Aorta (tissue), 5 donors: ENCODE results near the gene PRKCA. TPM values are rescaled to one million over a fixed set of nuclear protein-coding genes. Genes with fewer than 3 reads are reported as not detected.

ENCODE experiments used
- ATAC-seq: fragments of 200-7000 bp; cut with Tn5 transposase; one replicate; pipeline ENCODE4 v1.9.1; 2022; ENCODE audit warnings: moderate library complexity; ENCODE audit not compliant: low FRiP score
- DNase-seq, 2 donors: peaks; one replicate each; pipeline ENCODE4 v3.0.0-alpha.2; 2020
- H3K27ac ChIP-seq, 2 donors: one replicate each; pipeline ENCODE4 v1.5.1; 2013; ENCODE audit warnings: low read length in 2 of 2, mild to moderate bottlenecking in 2 of 2, moderate library complexity in 2 of 2, control low read depth in 1 of 2, inconsistent platforms in 1 of 2, low read depth in 1 of 2
- H3K27me3 ChIP-seq, 2 donors: one replicate each; pipeline ENCODE4 v1.6.1; 2013; ENCODE audit warnings: control low read depth in 1 of 2, low read length in 1 of 2, mild to moderate bottlenecking in 1 of 2, moderate library complexity in 1 of 2; ENCODE audit not compliant: insufficient read depth in 2 of 2, control insufficient read depth in 1 of 2
- H3K36me3 ChIP-seq, 2 donors: one replicate each; pipeline ENCODE4 v1.6.1; 2013; ENCODE audit warnings: control low read depth in 1 of 2, low read length in 1 of 2, mild to moderate bottlenecking in 1 of 2; ENCODE audit not compliant: insufficient read depth in 2 of 2, control insufficient read depth in 1 of 2
- H3K4me1 ChIP-seq, 2 donors: one replicate each; pipeline ENCODE4 v1.6.1; 2013; ENCODE audit warnings: low read length in 2 of 2, control low read depth in 1 of 2, mild to moderate bottlenecking in 1 of 2, moderate library complexity in 1 of 2; ENCODE audit not compliant: insufficient read depth in 2 of 2, control insufficient read depth in 1 of 2
- H3K4me3 ChIP-seq, 2 donors: one replicate each; pipeline ENCODE4 v1.5.1; 2013; ENCODE audit warnings: low read length in 2 of 2, control low read depth in 1 of 2, mild to moderate bottlenecking in 1 of 2
- H3K9me3 ChIP-seq: one replicate; pipeline ENCODE4 v1.6.1; 2013; ENCODE audit warnings: mild to moderate bottlenecking, low read length; ENCODE audit not compliant: control insufficient read depth
- WGBS, 2 donors: extraction: QIAGEN DNeasy Blood & Tissue Kit; methylation state at CpG; one replicate each; pipeline ENCODE4 v1.1.7; 2013; 5-methylcytosine and 5-hydroxymethylcytosine counted together
- intact Hi-C, 2 donors: fragments of 100-400 bp; cut with DNase I; formaldehyde crosslinking; loops; one replicate each; pipeline versions ENCODE4 v1.14.2 to v1.15.0; 2022
- polyA plus RNA-seq, 2 donors: library from polyadenylated mRNA; stranded (reverse); fragments of 200-250 nt; gene quantifications; one replicate each; pipeline ENCODE4 v1.2.3, GENCODE V29; 2013
- total RNA-seq, 2 donors: library from RNA; stranded (reverse); fragmentation: NEBNext Ultra II Directional; extraction: Animal tissue kit (Norgen Biotek cat#: 25700); gene quantifications; one replicate each; pipeline ENCODE4 v1.2.1, GENCODE V29; 2021
- donor health status: healthy with polysubstance abuse.
- donor health status: Bipolar disorder and iron deficiency.
- donor health status: DM: no; HTN: no; CAD: no.
- donor health status: DM: no; HTN: no; CAD: no.
- donor health status: DM: yes; HTN: yes; CAD: no.

Gene PRKCA
- total and polyA plus RNA-seq, 4 donors: 2.7 to 15.4 (median 9.1) TPM

DNA sequence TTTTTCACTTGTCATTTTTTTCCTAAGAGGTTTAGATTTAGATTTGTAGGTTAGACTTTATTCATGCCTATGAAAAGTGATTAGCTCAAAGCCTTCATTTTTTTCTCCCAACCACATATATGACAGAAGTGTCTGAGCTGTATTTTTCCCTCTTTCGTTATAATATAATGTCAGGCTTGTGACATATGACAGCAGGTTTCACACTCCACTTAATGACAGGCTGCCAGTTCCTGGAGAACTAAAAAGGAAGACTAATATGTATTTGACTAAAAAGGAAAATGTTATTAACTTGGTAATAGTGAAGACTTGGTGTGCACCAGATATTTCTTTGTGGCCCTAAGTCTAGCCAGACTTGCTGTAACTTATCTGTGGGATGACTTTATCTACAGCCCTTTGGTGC, 331.8 kb downstream of the PRKCA start:
- WGBS, 2 donors: 43 to 97% methylated on average over 1 of the region's 1 CpG
- no peaks in the 10 kb centered on the region for H3K36me3 ChIP-seq
- H3K4me3 ChIP-seq: no peak overlapping the region
- no peaks in the 10 kb centered on the region for H3K9me3 ChIP-seq
- ATAC-seq: no peak
- no peak overlapping the region for H3K27ac ChIP-seq
- H3K4me1 ChIP-seq: peaks cover 0 to 5% of the 10 kb centered on the region in 2 donors
- H3K27me3 ChIP-seq: no peaks in the 10 kb centered on the region
- DNase-seq: no peak
- intact Hi-C loops: no loop called here

DNA sequence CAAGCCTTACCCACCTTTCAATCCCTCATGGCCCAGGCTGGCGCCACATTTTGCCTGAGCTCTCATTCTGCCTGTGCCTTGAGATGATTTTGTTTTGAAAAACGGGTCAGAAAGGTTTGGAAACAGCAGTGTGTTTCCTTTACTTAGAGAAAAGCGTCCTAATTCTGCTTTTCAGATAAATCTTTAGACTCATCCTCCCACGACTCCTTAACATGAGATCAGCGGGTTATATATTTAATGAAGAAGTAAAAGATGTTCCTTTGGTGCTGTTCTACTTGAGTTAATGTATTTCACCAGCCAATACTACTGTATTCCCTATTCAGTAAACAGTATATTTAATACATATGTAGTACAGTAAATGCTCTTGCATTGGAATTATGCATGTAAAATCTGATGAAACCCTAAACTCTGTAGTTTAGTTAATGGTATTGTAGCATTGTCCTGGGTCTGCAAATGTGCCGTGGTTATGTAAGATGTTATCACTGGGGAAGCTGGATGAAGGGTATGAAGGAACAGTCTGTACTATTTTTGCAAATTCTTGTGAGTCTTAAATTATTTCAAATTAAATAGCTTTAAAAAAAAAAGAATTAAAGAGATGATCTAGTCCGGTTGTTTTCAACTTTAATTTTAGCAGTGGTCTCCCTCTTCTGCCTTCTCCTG, 333.1 kb downstream of the PRKCA start:
- Histone ChIP-seq H3K4me3 (no peak overlapping the region), H3K27ac (no peak overlapping the region), H3K4me1 (no peaks in the 10 kb centered on the region), H3K36me3 (no peaks in the 10 kb centered on the region), H3K9me3 (no peaks in the 10 kb centered on the region), H3K27me3 (no peaks in the 10 kb centered on the region)
- no peak for ATAC-seq
- 95% methylated on average over 7 of the region's 7 CpGs for WGBS, 2 donors
- DNase-seq: no peak
- intact Hi-C loops: no loop called here

GRCh38 chr17:66636111-66636510, 333.7 kb downstream of the PRKCA start:
- no peak for ATAC-seq
- Histone ChIP-seq H3K9me3 (no peaks in the 10 kb centered on the region), H3K4me3 (no peak overlapping the region), H3K27me3 (no peaks in the 10 kb centered on the region), H3K27ac (no peak overlapping the region), H3K36me3 (no peaks in the 10 kb centered on the region), H3K4me1 (no peaks in the 10 kb centered on the region)
- intact Hi-C loops: no loop called here
- DNase-seq: no peak
- WGBS, 2 donors: 65 to 67% methylated on average over 4 of the region's 4 CpGs

DNA sequence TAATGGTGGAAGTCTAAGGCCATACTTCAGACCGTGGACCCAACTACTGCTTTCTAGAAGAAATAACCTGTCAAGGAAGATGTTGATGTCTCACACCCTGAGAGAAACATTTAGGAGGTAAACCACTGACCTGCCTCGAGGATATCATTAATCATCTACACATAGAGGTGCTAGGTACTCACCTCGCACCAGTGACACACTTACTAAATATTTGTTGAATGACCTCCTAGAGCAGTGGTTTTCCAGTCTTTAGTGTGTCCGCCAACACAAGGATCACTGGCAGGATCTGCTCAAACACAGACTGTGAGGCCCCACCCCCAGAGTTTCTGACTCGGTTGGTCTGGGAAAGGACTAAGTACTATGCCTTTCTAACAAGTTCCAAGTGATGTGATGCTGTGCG, 335.1 kb downstream of the PRKCA start:
- no peaks in the 10 kb centered on the region for H3K9me3 ChIP-seq
- H3K27ac ChIP-seq: no peak overlapping the region
- no peak for DNase-seq
- no peak for ATAC-seq
- 94 to 95% methylated on average over 6 of the region's 6 CpGs for WGBS, 2 donors
- H3K27me3 ChIP-seq: no peaks in the 10 kb centered on the region
- no peaks in the 10 kb centered on the region for H3K4me1 ChIP-seq
- no peaks in the 10 kb centered on the region for H3K36me3 ChIP-seq
- intact Hi-C loops: no loop called here
- H3K4me3 ChIP-seq: no peak overlapping the region

- intact Hi-C loops: no loop called here
- WGBS, 2 donors: 96 to 98% methylated on average over 9 of the region's 9 CpGs
- Histone ChIP-seq H3K27me3 (no peaks in the 10 kb centered on the region), H3K27ac (no peak overlapping the region), H3K36me3 (no peaks in the 10 kb centered on the region), H3K4me1 (peaks cover 0 to 5% of the 10 kb centered on the region in 2 donors), H3K4me3 (no peak overlapping the region), H3K9me3 (no peaks in the 10 kb centered on the region)
- no peak for DNase-seq
- ATAC-seq: no peak
Observed at GRCh38 chr17:66638707-66639479, 336.5 kb downstream of the PRKCA start.

DNA sequence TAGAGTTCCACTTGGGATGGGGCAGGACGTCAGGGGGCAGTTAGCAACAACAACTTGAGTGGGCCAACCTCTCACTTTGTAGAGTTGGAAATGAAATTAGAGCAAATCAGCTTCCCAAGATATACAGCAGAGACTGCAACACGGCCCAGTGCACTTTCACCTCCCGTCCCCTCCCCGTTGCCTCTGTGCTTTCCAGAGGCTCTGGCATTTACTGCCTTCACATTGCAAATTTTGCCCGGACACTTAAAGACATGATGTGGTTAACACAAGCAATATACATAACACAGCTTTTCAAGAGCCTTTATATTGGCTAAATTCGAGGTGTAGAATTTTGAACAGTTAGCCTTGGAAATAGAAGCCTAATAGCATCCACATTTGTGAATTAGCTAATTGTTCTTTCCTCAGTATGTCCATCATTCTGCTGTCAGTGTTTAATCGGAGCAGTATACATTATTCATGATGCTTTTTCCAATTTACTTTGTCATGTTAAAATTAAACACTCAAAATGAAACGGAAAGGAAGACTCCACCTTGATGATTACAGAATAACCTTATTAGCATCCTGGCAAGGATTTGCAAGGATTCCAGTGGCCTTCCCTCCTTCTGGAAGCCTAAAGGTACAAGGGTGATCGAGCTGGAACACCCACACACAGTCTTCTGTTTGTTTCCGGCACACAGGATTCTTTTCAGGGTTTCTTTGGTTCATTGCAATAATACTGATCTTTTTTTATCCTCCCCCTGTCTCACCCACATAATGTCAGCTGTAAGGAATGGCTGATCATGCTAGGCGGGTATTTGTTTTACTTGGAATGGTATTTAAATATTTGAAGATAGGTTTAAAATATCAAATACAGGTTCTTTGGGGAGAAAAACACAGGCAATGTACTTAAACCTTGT, 341.6 kb downstream of the PRKCA start:
- no peak overlapping the region for H3K4me3 ChIP-seq
- ATAC-seq (no peak), DNase-seq (no peak)
- H3K36me3 ChIP-seq: no peaks in the 10 kb centered on the region
- H3K27me3 ChIP-seq: no peaks in the 10 kb centered on the region
- intact Hi-C loops: no loop called here
- 23 to 29% methylated on average over 11 of the region's 11 CpGs for WGBS, 2 donors
- no peaks in the 10 kb centered on the region for H3K9me3 ChIP-seq
- H3K4me1 ChIP-seq: peaks cover 0 to 5% of the 10 kb centered on the region in 2 donors
- H3K27ac ChIP-seq: no peak overlapping the region

GRCh38 chr17:66645259-66645658, 342.8 kb downstream of the PRKCA start:
- intact Hi-C loops: no loop called here
- Histone ChIP-seq H3K27ac (no peak overlapping the region), H3K36me3 (no peaks in the 10 kb centered on the region), H3K4me1 (peaks cover 0 to 5% of the 10 kb centered on the region in 2 donors), H3K4me3 (no peak overlapping the region), H3K27me3 (no peaks in the 10 kb centered on the region), H3K9me3 (no peaks in the 10 kb centered on the region)
- 96 to 97% methylated on average over 10 of the region's 10 CpGs for WGBS, 2 donors
- DNase-seq (no peak), ATAC-seq (no peak)

GRCh38 chr17:66647391-66647983, 345.1 kb downstream of the PRKCA start:
- H3K9me3 ChIP-seq: no peaks in the 10 kb centered on the region

More at GRCh38 chr17:66647391-66647983, 345.1 kb downstream of the PRKCA start:
- Histone ChIP-seq H3K36me3 (no peaks in the 10 kb centered on the region), H3K4me1 (peaks cover 0 to 5% of the 10 kb centered on the region in 2 donors), H3K27ac (no peak overlapping the region), H3K4me3 (no peak overlapping the region), H3K27me3 (no peaks in the 10 kb centered on the region)
- no peak for ATAC-seq
- 65 to 68% methylated on average over 7 of the region's 7 CpGs for WGBS, 2 donors
- intact Hi-C loops: no loop called here
- no peak for DNase-seq
